IMR-90 (cell line): ENCODE measurements around the gene PPP2R5A.

ENCODE experiments used
- BHLHE40 ChIP-seq: fragments of 150-350 bp; IDR thresholded peaks from 2 replicates; pipeline ENCODE4 v1.6.1; 2016; ENCODE audit warnings: mild to moderate bottlenecking, low read depth, low read length
- CEBPB ChIP-seq: IDR thresholded peaks from 2 replicates; pipeline ENCODE4 v1.6.1; 2012; ENCODE audit warnings: low read depth, low read length, improper control_type of control experiment
- CTCF ChIP-seq: conservative IDR thresholded peaks from 2 replicates; pipeline ENCODE4 v1.5.1; 2012; ENCODE audit warnings: mild to moderate bottlenecking, low read depth, low read length, improper control_type of control experiment
- MXI1 ChIP-seq: IDR thresholded peaks from 2 replicates; pipeline ENCODE4 v1.6.1; 2012; ENCODE audit warnings: low read depth, mild to moderate bottlenecking, low read length, moderate library complexity, borderline replicate concordance
- POLR2A ChIP-seq: IDR thresholded peaks from 2 replicates; pipeline ENCODE4 v1.6.1; 2012; ENCODE audit warnings: mild to moderate bottlenecking, low read depth, low read length

GRCh38 chr1:212301580-212301979 lies 16.4 kb downstream of the PPP2R5A start:
- TF ChIP-seq POLR2A = no peak
- TF ChIP-seq CTCF = no peak
- TF ChIP-seq MXI1 = no peak
- TF ChIP-seq BHLHE40 = no peak
- TF ChIP-seq CEBPB = no peak
